GM23248 (cell line): Measurements from ENCODE around the gene ISCU. TPM values are rescaled to one million over a fixed set of nuclear protein-coding genes. Genes with fewer than 3 reads are reported as not detected.

Experiments used
- DNase-seq: peaks from one replicate; pipeline ENCODE4 v3.0.0-alpha.2; 2015
- H2AFZ ChIP-seq: fragments of 200-600 bp; sonication (generic); 2 replicates; pipeline ENCODE4 v1.6.1; 2016; ENCODE audit warnings: antibody characterized with exemption
- H3F3A ChIP-seq: fragments of 200-600 bp; sonication (generic); 2 replicates; pipeline ENCODE4 v1.6.1; 2016; ENCODE audit warnings: mild to moderate bottlenecking, antibody characterized with exemption, mixed run types; ENCODE audit not compliant: insufficient read depth
- H3K27ac ChIP-seq: fragments of 200-600 bp; sonication (generic); 2 replicates; pipeline ENCODE4 v1.5.1; 2016; ENCODE audit warnings: mild to moderate bottlenecking
- H3K27me3 ChIP-seq: fragments of 200-600 bp; sonication (generic); replicated peaks from 2 replicates; pipeline ENCODE4 v1.6.1; 2016; ENCODE audit warnings: mild to moderate bottlenecking; ENCODE audit not compliant: insufficient read depth
- H3K36me3 ChIP-seq: fragments of 200-600 bp; sonication (generic); 2 replicates; pipeline ENCODE4 v1.6.1; 2016; ENCODE audit warnings: low read depth, mild to moderate bottlenecking
- H3K4me1 ChIP-seq: fragments of 200-600 bp; sonication (generic); 2 replicates; pipeline ENCODE4 v1.6.1; 2016; ENCODE audit warnings: mild to moderate bottlenecking; ENCODE audit not compliant: insufficient read depth
- H3K4me2 ChIP-seq: fragments of 200-600 bp; sonication (generic); one replicate; pipeline ENCODE4 v1.6.1; 2016; ENCODE audit warnings: mild to moderate bottlenecking; ENCODE audit not compliant: unreplicated experiment
- H3K4me3 ChIP-seq: fragments of 200-600 bp; sonication (generic); 2 replicates; pipeline ENCODE4 v1.5.1; 2016; ENCODE audit warnings: mild to moderate bottlenecking
- H3K79me2 ChIP-seq: fragments of 200-600 bp; sonication (generic); 2 replicates; pipeline ENCODE4 v1.6.1; 2016; ENCODE audit warnings: mild to moderate bottlenecking; ENCODE audit not compliant: insufficient read depth
- H3K9ac ChIP-seq: fragments of 200-600 bp; sonication (generic); 2 replicates; pipeline ENCODE4 v1.6.1; 2016; ENCODE audit warnings: mild to moderate bottlenecking
- H3K9me2 ChIP-seq: fragments of 200-600 bp; sonication (generic); 2 replicates; pipeline ENCODE4 v1.6.1; 2016; ENCODE audit warnings: mixed run types, mild to moderate bottlenecking, moderate library complexity; ENCODE audit not compliant: insufficient read depth
- H3K9me3 ChIP-seq: fragments of 200-600 bp; sonication (generic); one replicate; pipeline ENCODE4 v1.6.1; 2017; ENCODE audit warnings: low read depth
- H4K20me1 ChIP-seq: fragments of 200-600 bp; sonication (generic); 2 replicates; pipeline ENCODE4 v1.6.0; 2016; ENCODE audit not compliant: insufficient read depth
- EZH2 ChIP-seq: fragments of 200-600 bp; sonication (generic); IDR thresholded peaks from 2 replicates; pipeline ENCODE4 v1.6.1; 2018; ENCODE audit warnings: antibody characterized with exemption, mild to moderate bottlenecking; ENCODE audit not compliant: insufficient read depth, poor library complexity, severe bottlenecking
- EZH2phosphoT487 ChIP-seq: fragments of 200-600 bp; sonication (generic); IDR thresholded peaks from 2 replicates; pipeline ENCODE4 v1.6.1; 2018; ENCODE audit warnings: antibody characterized with exemption, moderate library complexity, mild to moderate bottlenecking, low read depth; ENCODE audit not compliant: insufficient read depth
- WGBS, 2 experiments: methylation state at CpG; one replicate each; pipeline ENCODE4 v1.1.6; 2015 to 2017; ENCODE audit warnings: low lambda C conversion rate in 2 of 2, low coverage in 1 of 2; ENCODE audit errors: missing lambda C conversion rate in 2 of 2; 5-methylcytosine and 5-hydroxymethylcytosine counted together
- in situ Hi-C: fragments of 300-500 bp; cut with MboI; formaldehyde crosslinking; loops from 2 replicates; pipeline ENCODE4 v1.15.0; 2020
- polyA plus RNA-seq: library from polyadenylated mRNA; unstranded; fragments of >200 nt; fragmentation: Nextera tagmentation; extraction: Ambion mirVana; gene quantifications from 2 replicates; pipeline ENCODE4 v1.2.1, GENCODE V29; 2016
- total RNA-seq: library from RNA; depleted of rRNA; stranded (reverse); fragments of >200 nt; shearing (Covaris generic); gene quantifications from 2 replicates; pipeline ENCODE4 v1.2.3, GENCODE V29; 2014

The ISCU gene
- total and polyA plus RNA-seq, 2 experiments from 2014 or later: 159 to 237 TPM

GRCh38 chr12:108611884-108612415 is 49.6 kb downstream of the ISCU start:
- in situ Hi-C loops: no loop called here
- peak overlapping the region; percentile 11 for H3K4me2 ChIP-seq

GRCh38 chr12:108612788-108613282 is 50.4 kb downstream of the ISCU start:
- Histone ChIP-seq H3F3A (peaks cover 31% of the 10 kb centered on the region), H3K4me2 (no peak overlapping the region), H3K27ac (peak overlapping the region; percentile 78), H3K9me3 (no peaks in the 10 kb centered on the region), H3K4me1 (peaks cover 38% of the 10 kb centered on the region), H3K9me2 (no peaks in the 10 kb centered on the region), H3K27me3 (no peaks in the 10 kb centered on the region), H3K79me2 (no peaks in the 10 kb centered on the region), H4K20me1 (no peaks in the 10 kb centered on the region), H2AFZ (no peak overlapping the region), H3K9ac (no peak overlapping the region), H3K36me3 (no peaks in the 10 kb centered on the region), H3K4me3 (no peak overlapping the region)
- TF ChIP-seq EZH2phosphoT487: no peak
- TF ChIP-seq EZH2: no peak
- in situ Hi-C loops: no loop called here
- DNase-seq: no peak
- WGBS, 2 experiments: 79 to 81% methylated on average over 8 of the region's 8 CpGs

More at GRCh38 chr12:108611884-108612415, 49.6 kb downstream of the ISCU start:
- no peaks in the 10 kb centered on the region for H3K9me2 ChIP-seq
- no peaks in the 10 kb centered on the region for H3K36me3 ChIP-seq
- peak overlapping the region; percentile 78 for H3K27ac ChIP-seq
- H3K9me3 ChIP-seq: no peaks in the 10 kb centered on the region
- no peaks in the 10 kb centered on the region for H3K79me2 ChIP-seq
- no peak overlapping the region for H3K4me3 ChIP-seq
- peak; percentile 94 for DNase-seq
- H3K9ac ChIP-seq: peak overlapping the region; percentile 22; the same call in 1 of the 2 replicates
- no peaks in the 10 kb centered on the region for H3K27me3 ChIP-seq
- peaks cover 32% of the 10 kb centered on the region for H3K4me1 ChIP-seq
- peaks cover 27% of the 10 kb centered on the region for H3F3A ChIP-seq
- no peak for TF ChIP-seq EZH2phosphoT487
- 48 to 55% methylated on average over 5 of the region's 5 CpGs for WGBS, 2 experiments
- peak overlapping the region; percentile 11; the same call in 1 of the 2 replicates for H2AFZ ChIP-seq
- H4K20me1 ChIP-seq: no peaks in the 10 kb centered on the region

- no peak overlapping the region for H3K9ac ChIP-seq
- no peaks in the 10 kb centered on the region for H3K79me2 ChIP-seq
- WGBS, 2 experiments: 64 to 65% methylated on average over 9 of the region's 9 CpGs
- no peaks in the 10 kb centered on the region for H3K9me2 ChIP-seq
- H3K4me1 ChIP-seq: peaks cover 39% of the 10 kb centered on the region
- H4K20me1 ChIP-seq: no peaks in the 10 kb centered on the region
- H3K27me3 ChIP-seq: no peaks in the 10 kb centered on the region
- H3K4me2 ChIP-seq: no peak overlapping the region
- H3K9me3 ChIP-seq: no peaks in the 10 kb centered on the region
- in situ Hi-C loops: no loop called here
- H3K4me3 ChIP-seq: no peak overlapping the region
- peaks cover 32% of the 10 kb centered on the region for H3F3A ChIP-seq
- DNase-seq: no peak
- H3K36me3 ChIP-seq: no peaks in the 10 kb centered on the region
- H3K27ac ChIP-seq: no peak overlapping the region
- no peak overlapping the region for H2AFZ ChIP-seq
- TF ChIP-seq EZH2phosphoT487 (no peak), EZH2 (no peak)
These were observed 51.2 kb downstream of the ISCU start for GRCh38 chr12:108613548-108613947.

GRCh38 chr12:108614041-108614440 is 51.6 kb downstream of the ISCU start:
- no peak for TF ChIP-seq EZH2
- TF ChIP-seq EZH2phosphoT487: no peak
- no peaks in the 10 kb centered on the region for H3K9me2 ChIP-seq
- H3K4me3 ChIP-seq: no peak overlapping the region
- H2AFZ ChIP-seq: no peak overlapping the region
- H3K36me3 ChIP-seq: no peaks in the 10 kb centered on the region
- H3K9me3 ChIP-seq: no peaks in the 10 kb centered on the region
- H3F3A ChIP-seq: peaks cover 33% of the 10 kb centered on the region
- no peaks in the 10 kb centered on the region for H3K27me3 ChIP-seq
- no peaks in the 10 kb centered on the region for H4K20me1 ChIP-seq
- H3K4me1 ChIP-seq: peaks cover 38% of the 10 kb centered on the region
- no peak overlapping the region for H3K9ac ChIP-seq
- no peak overlapping the region for H3K4me2 ChIP-seq
- no peak for DNase-seq
- in situ Hi-C loops: no loop called here
- H3K27ac ChIP-seq: no peak overlapping the region
- 87 to 92% methylated on average over 4 of the region's 4 CpGs for WGBS, 2 experiments
- no peaks in the 10 kb centered on the region for H3K79me2 ChIP-seq

GRCh38 chr12:108614639-108615038 is 52.2 kb downstream of the ISCU start:
- Histone ChIP-seq H4K20me1 (no peaks in the 10 kb centered on the region), H3K4me1 (peaks cover 32% of the 10 kb centered on the region), H3K9me2 (no peaks in the 10 kb centered on the region), H3K27me3 (no peaks in the 10 kb centered on the region), H3K4me3 (no peak overlapping the region), H2AFZ (no peak overlapping the region), H3K4me2 (no peak overlapping the region), H3K36me3 (no peaks in the 10 kb centered on the region), H3K9ac (no peak overlapping the region), H3F3A (peaks cover 39% of the 10 kb centered on the region), H3K9me3 (no peaks in the 10 kb centered on the region), H3K27ac (no peak overlapping the region), H3K79me2 (no peaks in the 10 kb centered on the region)
- no peak for TF ChIP-seq EZH2
- TF ChIP-seq EZH2phosphoT487: no peak
- in situ Hi-C loops: loop anchor here (5.0 kb wide), 1 partner anchor 42 kb away; no protein-coding TSS in a partner anchor
- 93 to 94% methylated on average over 6 of the region's 6 CpGs for WGBS, 2 experiments
- no peak for DNase-seq
